GM23338 (cell line): Measurements from ENCODE around the gene SERINC5. TPM values are rescaled to one million over a fixed set of nuclear protein-coding genes. Genes with fewer than 3 reads are reported as not detected.

Experiments used
- ATAC-seq: fragments of 200-7000 bp; cut with Tn5 transposase; 3 replicates; pipeline ENCODE4 v1.9.1; 2020
- DNase-seq: peaks from one replicate; pipeline ENCODE4 v3.0.0-alpha.2; 2015; ENCODE audit warnings: low spot score
- H2AFZ ChIP-seq: fragments of 200-600 bp; sonication (generic); 2 replicates; pipeline ENCODE4 v1.8.0; 2016; ENCODE audit warnings: antibody characterized with exemption, mild to moderate bottlenecking, moderate library complexity
- H3F3A ChIP-seq: fragments of 200-600 bp; sonication (generic); replicated peaks from 2 replicates; pipeline ENCODE4 v1.8.0; 2017; ENCODE audit warnings: antibody characterized with exemption, mixed run types, low read depth
- H3K27ac ChIP-seq: fragments of 200-600 bp; sonication (generic); 2 replicates; pipeline ENCODE4 v1.6.1; 2016; ENCODE audit warnings: low read depth
- H3K27me3 ChIP-seq: fragments of 200-600 bp; sonication (generic); 2 replicates; pipeline ENCODE4 v1.8.0; 2016; ENCODE audit warnings: mild to moderate bottlenecking, mixed run types, moderate library complexity; ENCODE audit not compliant: insufficient read depth
- H3K36me3 ChIP-seq: fragments of 200-600 bp; sonication (generic); 2 replicates; pipeline ENCODE4 v1.8.0; 2016; ENCODE audit warnings: mild to moderate bottlenecking; ENCODE audit not compliant: insufficient read depth
- H3K4me1 ChIP-seq: fragments of 200-600 bp; sonication (generic); 2 replicates; pipeline ENCODE4 v1.8.0; 2016; ENCODE audit warnings: mild to moderate bottlenecking, moderate library complexity; ENCODE audit not compliant: insufficient read depth
- H3K4me2 ChIP-seq: fragments of 200-600 bp; sonication (generic); 2 replicates; pipeline ENCODE4 v1.7.1; 2017; ENCODE audit warnings: mixed run types
- H3K4me3 ChIP-seq: fragments of 200-600 bp; sonication (generic); 2 replicates; pipeline ENCODE4 v1.6.1; 2016; ENCODE audit warnings: mixed run types
- H3K79me2 ChIP-seq: fragments of 200-600 bp; sonication (generic); replicated peaks from 2 replicates; pipeline ENCODE4 v1.8.0; 2017; ENCODE audit warnings: mild to moderate bottlenecking; ENCODE audit not compliant: insufficient read depth
- H3K9me2 ChIP-seq: fragments of 200-600 bp; sonication (generic); 2 replicates; pipeline ENCODE4 v1.8.0; 2017; ENCODE audit not compliant: insufficient read depth
- H4K20me1 ChIP-seq: fragments of 200-600 bp; sonication (generic); replicated peaks from 2 replicates; pipeline ENCODE4 v1.8.0; 2017; ENCODE audit warnings: mild to moderate bottlenecking; ENCODE audit not compliant: insufficient read depth
- H3K27ac Mint-ChIP-seq: 2 replicates; pipeline ENCODE4 v1.8.0; 2020; ENCODE audit warnings: inconsistent platforms, mild to moderate bottlenecking, moderate library complexity, mixed read lengths
- H3K27me3 Mint-ChIP-seq: 3 replicates; pipeline ENCODE4 v1.8.0; 2022; ENCODE audit warnings: low read depth, mild to moderate bottlenecking, moderate library complexity, mixed read lengths, inconsistent platforms; ENCODE audit not compliant: insufficient read depth, poor library complexity
- H3K36me3 Mint-ChIP-seq: 3 replicates; pipeline ENCODE4 v1.8.0; 2021; ENCODE audit warnings: low read depth, mild to moderate bottlenecking, inconsistent platforms, moderate library complexity, mixed read lengths
- H3K4me1 Mint-ChIP-seq: 3 replicates; pipeline ENCODE4 v1.8.0; 2020; ENCODE audit warnings: mild to moderate bottlenecking, inconsistent platforms, mixed read lengths
- H3K4me3 Mint-ChIP-seq: 3 replicates; pipeline ENCODE4 v1.8.0; 2021; ENCODE audit warnings: moderate library complexity, mild to moderate bottlenecking, inconsistent platforms, mixed read lengths
- H3K9me3 Mint-ChIP-seq: 3 replicates; pipeline ENCODE4 v1.8.0; 2020; ENCODE audit warnings: moderate library complexity, mild to moderate bottlenecking, inconsistent platforms, mixed read lengths
- EZH2 ChIP-seq: fragments of 200-600 bp; sonication (generic); IDR thresholded peaks from one replicate; pipeline ENCODE4 v1.8.0; 2017; ENCODE audit warnings: antibody characterized with exemption, mild to moderate bottlenecking, low read depth; ENCODE audit not compliant: unreplicated experiment
- EZH2phosphoT487 ChIP-seq: fragments of 200-600 bp; sonication (generic); IDR thresholded peaks from one replicate; pipeline ENCODE4 v1.8.1; 2018; ENCODE audit warnings: antibody characterized with exemption; ENCODE audit not compliant: unreplicated experiment
- JUNB ChIP-seq: IDR thresholded peaks from one replicate; pipeline ENCODE4 v1.6.1; 2016; ENCODE audit warnings: antibody characterized with exemption; ENCODE audit not compliant: unreplicated experiment
- POLR2AphosphoS5 ChIP-seq: IDR thresholded peaks from 2 replicates; pipeline ENCODE4 v1.6.1; 2016; ENCODE audit warnings: antibody characterized with exemption, low read depth
- STAT1 ChIP-seq: IDR thresholded peaks from one replicate; pipeline ENCODE4 v1.6.1; 2016; ENCODE audit warnings: antibody characterized with exemption; ENCODE audit not compliant: unreplicated experiment
- ZNF114 ChIP-seq: fragments of 250-450 bp; sonication (Bioruptor Pico); IDR thresholded peaks from 2 replicates; pipeline ENCODE4 v1.5.0; 2020; ENCODE audit warnings: mild to moderate bottlenecking, moderate library complexity
- polyA plus RNA-seq: library from polyadenylated mRNA; unstranded; fragments of >200 nt; fragmentation: Nextera tagmentation; extraction: Ambion mirVana; gene quantifications from 2 replicates; pipeline ENCODE4 v1.2.1, GENCODE V29; 2016
- total RNA-seq: library from RNA; depleted of rRNA; stranded (reverse); fragments of >200 nt; shearing (Covaris generic); gene quantifications from 2 replicates; pipeline ENCODE4 v1.2.3, GENCODE V29; 2014
- TF ChIP-seq, protein P1 (sequence below): fragments of 250-450 bp; sonication (Bioruptor Pico); IDR thresholded peaks from 2 replicates; pipeline ENCODE4 v1.5.0; 2020; ENCODE audit warnings: mild to moderate bottlenecking, moderate library complexity

Gene SERINC5
- total and polyA plus RNA-seq, 2 experiments from 2014 or later, result 34.0 to 107 TPM

DNA sequence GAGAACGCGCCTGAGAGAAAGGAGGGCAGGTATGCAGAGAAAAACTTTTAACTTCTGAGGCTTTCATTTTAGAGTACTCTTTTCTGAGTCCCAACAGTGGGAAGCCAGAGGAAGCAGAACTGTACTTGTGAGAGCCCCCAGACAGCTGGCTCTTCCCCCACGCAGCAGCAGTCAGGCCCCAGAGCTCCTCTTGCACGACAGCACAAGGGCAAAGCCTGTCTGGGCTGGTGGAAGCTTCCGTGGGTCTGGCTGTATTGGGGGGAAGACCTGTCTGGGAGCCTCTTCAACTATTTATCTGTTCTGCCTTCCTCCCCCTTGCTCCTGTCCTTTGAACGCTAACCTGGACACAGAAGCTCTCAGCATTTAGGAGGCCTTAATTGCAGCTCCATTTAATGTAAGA lies 152.5 kb downstream of the SERINC5 start (continued):
- TF ChIP-seq, protein P1, sequence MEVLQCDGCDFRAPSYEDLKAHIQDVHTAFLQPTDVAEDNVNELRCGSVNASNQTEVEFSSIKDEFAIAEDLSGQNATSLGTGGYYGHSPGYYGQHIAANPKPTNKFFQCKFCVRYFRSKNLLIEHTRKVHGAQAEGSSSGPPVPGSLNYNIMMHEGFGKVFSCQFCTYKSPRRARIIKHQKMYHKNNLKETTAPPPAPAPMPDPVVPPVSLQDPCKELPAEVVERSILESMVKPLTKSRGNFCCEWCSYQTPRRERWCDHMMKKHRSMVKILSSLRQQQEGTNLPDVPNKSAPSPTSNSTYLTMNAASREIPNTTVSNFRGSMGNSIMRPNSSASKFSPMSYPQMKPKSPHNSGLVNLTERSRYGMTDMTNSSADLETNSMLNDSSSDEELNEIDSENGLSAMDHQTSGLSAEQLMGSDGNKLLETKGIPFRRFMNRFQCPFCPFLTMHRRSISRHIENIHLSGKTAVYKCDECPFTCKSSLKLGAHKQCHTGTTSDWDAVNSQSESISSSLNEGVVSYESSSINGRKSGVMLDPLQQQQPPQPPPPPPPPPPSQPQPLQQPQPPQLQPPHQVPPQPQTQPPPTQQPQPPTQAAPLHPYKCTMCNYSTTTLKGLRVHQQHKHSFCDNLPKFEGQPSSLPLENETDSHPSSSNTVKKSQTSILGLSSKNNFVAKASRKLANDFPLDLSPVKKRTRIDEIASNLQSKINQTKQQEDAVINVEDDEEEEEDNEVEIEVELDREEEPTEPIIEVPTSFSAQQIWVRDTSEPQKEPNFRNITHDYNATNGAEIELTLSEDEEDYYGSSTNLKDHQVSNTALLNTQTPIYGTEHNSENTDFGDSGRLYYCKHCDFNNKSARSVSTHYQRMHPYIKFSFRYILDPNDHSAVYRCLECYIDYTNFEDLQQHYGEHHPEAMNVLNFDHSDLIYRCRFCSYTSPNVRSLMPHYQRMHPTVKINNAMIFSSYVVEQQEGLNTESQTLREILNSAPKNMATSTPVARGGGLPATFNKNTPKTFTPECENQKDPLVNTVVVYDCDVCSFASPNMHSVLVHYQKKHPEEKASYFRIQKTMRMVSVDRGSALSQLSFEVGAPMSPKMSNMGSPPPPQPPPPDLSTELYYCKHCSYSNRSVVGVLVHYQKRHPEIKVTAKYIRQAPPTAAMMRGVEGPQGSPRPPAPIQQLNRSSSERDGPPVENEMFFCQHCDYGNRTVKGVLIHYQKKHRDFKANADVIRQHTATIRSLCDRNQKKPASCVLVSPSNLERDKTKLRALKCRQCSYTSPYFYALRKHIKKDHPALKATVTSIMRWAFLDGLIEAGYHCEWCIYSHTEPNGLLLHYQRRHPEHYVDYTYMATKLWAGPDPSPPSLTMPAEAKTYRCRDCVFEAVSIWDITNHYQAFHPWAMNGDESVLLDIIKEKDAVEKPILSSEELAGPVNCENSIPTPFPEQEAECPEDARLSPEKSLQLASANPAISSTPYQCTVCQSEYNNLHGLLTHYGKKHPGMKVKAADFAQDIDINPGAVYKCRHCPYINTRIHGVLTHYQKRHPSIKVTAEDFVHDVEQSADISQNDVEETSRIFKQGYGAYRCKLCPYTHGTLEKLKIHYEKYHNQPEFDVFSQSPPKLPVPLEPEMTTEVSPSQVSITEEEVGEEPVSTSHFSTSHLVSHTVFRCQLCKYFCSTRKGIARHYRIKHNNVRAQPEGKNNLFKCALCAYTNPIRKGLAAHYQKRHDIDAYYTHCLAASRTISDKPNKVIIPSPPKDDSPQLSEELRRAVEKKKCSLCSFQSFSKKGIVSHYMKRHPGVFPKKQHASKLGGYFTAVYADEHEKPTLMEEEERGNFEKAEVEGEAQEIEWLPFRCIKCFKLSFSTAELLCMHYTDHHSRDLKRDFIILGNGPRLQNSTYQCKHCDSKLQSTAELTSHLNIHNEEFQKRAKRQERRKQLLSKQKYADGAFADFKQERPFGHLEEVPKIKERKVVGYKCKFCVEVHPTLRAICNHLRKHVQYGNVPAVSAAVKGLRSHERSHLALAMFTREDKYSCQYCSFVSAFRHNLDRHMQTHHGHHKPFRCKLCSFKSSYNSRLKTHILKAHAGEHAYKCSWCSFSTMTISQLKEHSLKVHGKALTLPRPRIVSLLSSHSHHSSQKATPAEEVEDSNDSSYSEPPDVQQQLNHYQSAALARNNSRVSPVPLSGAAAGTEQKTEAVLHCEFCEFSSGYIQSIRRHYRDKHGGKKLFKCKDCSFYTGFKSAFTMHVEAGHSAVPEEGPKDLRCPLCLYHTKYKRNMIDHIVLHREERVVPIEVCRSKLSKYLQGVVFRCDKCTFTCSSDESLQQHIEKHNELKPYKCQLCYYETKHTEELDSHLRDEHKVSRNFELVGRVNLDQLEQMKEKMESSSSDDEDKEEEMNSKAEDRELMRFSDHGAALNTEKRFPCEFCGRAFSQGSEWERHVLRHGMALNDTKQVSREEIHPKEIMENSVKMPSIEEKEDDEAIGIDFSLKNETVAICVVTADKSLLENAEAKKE, result no peak
- TF ChIP-seq POLR2AphosphoS5 (no peak), EZH2 (no peak), STAT1 (no peak)

DNA sequence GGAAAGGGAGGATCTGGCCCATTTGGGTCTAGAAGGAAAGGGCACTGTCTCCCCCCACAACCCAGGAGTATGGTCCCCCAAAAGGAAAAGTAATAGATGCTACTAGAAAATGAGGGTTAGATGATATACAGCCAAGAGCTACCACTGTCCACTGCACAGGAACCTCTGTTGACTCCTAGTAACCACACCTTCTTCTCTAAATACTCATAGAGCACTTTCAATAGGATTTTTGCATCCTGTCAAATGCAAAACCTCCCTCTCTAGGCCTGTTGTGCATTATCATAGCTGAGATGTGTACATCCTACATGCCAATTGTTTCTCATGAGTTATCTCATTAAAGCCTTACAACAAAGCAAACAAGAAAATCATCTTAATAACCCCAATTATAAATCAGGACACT lies 153.9 kb downstream of the SERINC5 start:
- ATAC-seq, result no peak
- Mint-ChIP-seq H3K4me1 (peaks cover 23% of the 10 kb centered on the region), H3K36me3 (peaks cover 2% of the 10 kb centered on the region; the same call in 1 of the 3 replicates)

More for the DNA sequence above, 153.9 kb downstream of the SERINC5 start:
- Histone ChIP-seq H3K4me3 (no peak overlapping the region), H3F3A (no peaks in the 10 kb centered on the region), H3K36me3 (no peaks in the 10 kb centered on the region), H3K27me3 (no peaks in the 10 kb centered on the region), H3K4me1 (peaks cover 22% of the 10 kb centered on the region; the same call in 1 of the 2 replicates), H3K4me2 (no peak overlapping the region), H4K20me1 (no peaks in the 10 kb centered on the region), H2AFZ (no peak overlapping the region), H3K79me2 (no peaks in the 10 kb centered on the region), H3K27ac (no peak overlapping the region), H3K9me2 (no peaks in the 10 kb centered on the region)
- no peak for DNase-seq
- Mint-ChIP-seq H3K4me3 (no peak overlapping the region), H3K27me3 (peaks cover 14% of the 10 kb centered on the region), H3K27ac (no peak overlapping the region), H3K9me3 (no peaks in the 10 kb centered on the region)
- TF ChIP-seq EZH2 (no peak), ZNF114 (no peak), JUNB (no peak), EZH2phosphoT487 (no peak), POLR2AphosphoS5 (no peak)
